HG02840 (cell line): ENCODE data around the gene PNLIPRP2.

Experiments
- ATAC-seq: cut with Tn5 transposase; IDR thresholded peaks from one replicate; pipeline ENCODE4 v1.9.1; 2021; ENCODE audit warnings: mild to moderate bottlenecking, moderate library complexity, moderate number of reproducible peaks; ENCODE audit not compliant: unreplicated experiment, low FRiP score

Gene PNLIPRP2

DNA sequence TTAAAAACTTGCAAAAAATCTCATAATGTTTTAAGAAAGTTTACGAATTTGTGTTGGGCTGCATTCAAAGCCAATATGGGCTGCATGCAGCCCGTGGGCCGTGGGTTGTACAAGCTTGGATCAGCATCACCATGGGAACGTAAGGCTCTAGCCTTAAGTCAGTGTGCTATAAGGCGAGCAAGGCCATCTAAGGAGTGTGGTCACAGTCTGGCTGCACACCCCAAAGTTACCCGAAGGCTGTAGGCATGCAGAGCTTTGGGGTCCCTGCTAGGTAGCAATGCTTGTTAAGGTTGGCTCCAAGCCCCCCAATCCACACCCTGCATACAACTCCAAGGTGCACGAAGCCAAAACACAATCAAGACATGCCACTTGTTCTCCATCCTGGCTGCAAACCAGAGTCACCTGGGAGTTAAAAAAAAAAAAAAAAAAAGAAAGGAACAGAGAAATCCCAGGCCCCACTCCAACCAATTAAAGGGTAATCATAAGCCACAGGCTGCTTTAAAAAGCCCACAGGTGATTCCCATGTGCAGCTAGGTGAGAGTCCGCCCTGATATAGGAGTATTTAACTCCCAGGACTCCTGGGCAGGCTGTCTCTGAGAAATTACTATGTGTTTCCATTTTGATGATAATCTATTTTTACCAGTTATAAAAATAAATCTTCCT lies 8.5 kb upstream of the PNLIPRP2 start:
- ATAC-seq: no peak

DNA sequence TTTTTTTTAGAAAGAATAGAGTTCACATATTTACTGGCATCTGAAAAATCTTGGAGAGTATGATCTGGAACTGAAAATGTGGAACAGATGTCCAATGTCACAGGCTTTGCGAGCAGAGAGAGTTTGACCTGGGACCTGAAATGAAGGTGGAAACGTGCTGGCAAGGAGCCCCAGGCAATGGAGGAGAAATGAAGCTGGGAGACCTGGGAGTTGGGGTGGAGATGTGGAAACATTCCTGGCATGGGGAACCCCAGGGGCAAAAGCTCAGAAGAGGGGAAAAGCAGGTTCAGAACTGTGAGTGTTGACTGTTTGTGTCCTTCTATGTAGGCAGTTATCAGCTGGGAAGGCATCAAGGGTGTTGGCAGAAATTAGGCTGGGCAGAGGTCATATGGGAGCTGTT lies 7.3 kb upstream of the PNLIPRP2 start:
- ATAC-seq: no peak

DNA sequence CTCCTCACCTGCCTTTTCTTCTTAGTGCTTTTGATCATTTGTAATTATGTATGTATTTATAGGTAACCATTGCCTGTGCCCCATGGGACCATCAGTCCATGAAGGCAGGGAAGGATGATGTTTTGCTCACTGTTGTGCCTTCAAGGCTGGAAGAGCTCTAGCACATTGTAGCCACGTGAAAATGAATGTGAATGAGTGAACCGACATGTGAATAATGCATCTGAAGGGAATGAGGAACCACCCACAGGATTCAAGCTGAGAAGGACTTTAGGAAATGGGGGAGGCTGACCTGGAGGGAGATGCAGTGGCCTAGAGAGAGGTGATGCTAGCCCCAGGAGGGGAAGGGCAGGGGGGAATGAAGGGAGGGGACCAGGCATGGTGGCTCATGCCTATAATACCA lies 6.0 kb upstream of the PNLIPRP2 start:
- ATAC-seq: no peak

DNA sequence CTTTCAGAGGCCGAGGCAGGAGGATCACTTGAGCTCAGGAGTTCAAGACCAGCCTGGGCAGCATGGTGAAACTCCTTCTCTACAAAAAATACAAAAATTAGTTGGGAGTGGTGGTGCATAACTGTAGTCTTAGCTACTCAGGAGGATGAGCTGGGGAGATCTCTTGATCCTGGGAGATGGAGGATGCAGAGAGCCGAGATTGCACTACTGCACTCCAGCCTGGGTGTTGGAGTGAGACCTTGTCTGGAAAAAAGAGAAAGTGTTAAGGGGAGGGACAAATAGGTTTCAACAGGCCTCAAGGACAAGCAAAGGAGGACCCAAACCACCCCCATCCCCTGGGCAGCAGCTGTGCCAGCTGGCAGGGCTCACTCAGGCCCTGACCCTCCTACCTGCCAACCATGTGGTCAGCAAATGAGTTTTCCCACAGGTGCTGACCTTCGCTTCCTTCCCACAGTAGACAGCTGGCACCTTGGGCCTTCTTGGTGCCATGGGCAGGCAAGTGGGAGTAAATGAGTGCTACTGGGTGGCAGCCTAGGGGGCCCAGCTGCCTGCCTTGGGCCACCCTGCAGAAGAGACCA lies 5.5 kb upstream of the PNLIPRP2 start:
- ATAC-seq: no peak

DNA sequence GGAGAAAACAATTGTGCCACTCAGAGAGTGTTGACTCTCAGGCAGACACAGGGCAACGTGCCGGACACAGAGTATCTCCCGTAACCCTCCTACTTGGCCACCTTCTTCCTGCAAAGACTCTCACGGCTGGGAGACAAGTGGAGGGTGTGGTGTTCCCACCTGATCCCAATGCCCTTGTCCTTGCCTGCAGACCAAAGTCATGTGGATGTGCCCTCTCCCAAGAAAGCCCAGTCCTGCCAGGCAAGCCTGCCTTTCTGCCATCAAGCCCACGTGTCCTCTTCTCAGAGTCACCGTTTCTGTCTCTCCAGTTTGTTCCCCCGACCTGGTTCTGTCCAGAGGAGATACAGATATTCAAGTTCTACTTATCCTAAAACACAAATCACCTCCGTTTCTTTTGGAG lies 723 bp downstream of the PNLIPRP2 start:
- no peak for ATAC-seq

DNA sequence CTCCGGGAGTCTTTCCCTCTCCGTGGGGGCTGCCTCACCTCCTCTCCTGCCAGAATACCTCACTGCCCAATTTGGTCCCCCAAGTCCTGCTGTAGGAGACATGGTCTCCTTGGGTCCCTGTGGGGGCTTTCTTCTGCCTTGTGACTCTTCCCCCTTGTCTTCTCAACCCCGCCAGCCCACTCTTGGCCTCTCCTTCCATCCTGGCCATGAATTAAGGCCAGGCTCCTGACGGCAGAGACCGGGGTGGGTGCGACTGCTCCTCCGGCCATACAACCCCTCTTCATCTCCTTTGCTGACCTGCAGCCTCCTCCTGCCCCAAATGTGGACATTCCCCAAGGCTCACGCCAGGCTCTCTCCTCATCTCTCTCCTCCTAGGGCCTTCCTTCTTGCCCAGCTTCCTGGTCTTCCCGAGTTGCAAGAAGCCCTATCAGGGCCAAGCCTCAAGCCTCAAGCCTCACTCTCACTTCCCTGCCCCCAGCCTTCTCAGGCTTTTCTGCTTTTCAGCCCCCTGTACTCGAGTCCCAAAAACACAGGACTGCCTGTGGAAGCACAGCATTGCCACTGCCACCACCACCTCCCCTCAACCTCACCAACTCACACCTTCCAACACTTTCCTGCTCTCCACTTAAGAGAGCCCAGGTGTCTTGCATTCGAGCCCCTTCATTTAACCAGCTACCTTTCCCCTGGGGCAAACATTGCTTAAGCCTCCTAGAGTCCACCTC lies 1.3 kb downstream of the PNLIPRP2 start:
- no peak for ATAC-seq

DNA sequence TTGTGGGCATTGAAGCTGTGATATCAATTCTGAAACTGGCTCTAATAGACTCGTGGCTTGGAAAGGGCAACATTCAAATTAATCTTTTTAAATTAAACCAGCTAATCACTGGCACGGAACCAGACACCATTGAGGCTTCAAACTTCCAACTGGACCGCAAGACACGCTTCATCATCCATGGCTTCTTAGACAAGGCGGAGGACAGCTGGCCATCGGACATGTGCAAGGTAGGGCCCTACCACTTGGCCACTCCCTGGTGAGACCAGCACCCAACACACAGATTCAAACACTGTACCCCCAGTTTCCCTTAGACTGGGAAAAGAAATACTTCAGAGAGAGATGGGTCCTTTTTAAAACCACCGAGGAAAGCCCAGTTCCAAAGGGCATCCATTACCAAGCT lies 5.1 kb downstream of the PNLIPRP2 start:
- ATAC-seq: no peak

DNA sequence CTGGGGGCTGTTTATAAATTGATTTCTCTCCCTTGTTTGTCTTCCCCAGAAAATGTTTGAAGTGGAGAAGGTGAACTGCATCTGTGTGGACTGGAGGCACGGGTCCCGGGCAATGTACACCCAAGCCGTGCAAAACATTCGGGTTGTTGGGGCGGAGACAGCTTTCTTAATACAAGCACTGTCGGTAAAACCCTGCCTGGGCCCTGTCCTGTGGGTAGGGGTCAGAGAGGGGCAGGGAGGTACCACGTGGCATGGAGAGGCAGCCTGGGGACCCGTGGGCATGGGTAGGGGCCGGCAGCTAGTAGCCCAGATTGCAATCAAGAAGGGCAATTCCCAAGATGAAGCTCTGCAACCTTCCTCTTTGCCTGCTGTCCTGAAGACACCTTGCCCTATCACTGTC lies 6.1 kb downstream of the PNLIPRP2 start:
- ATAC-seq: no peak

DNA sequence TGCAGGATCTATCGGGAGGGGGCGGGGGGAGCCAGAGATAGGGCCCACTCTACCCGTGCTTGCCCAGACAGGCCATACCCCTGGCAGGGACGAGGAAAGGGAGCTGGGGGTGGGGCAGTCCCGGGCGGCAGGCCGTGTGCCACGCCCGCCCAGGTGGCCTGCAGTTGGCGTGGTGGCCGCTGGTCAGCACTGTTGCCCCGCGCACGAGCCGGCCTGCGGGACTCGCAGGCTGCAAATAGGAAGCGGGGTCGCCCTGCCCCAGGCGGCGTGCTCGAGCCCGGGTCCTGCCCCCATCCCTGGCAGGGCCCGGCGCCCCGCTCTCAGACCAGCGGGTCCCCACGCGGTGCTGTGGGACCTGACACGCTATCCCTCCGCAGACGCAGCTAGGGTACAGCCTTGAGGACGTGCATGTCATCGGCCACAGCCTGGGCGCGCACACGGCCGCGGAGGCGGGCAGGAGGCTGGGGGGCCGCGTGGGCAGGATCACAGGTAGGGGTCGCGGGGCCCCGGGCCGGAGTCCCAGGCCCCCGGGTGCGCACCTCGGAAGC lies 6.7 kb downstream of the PNLIPRP2 start:
- ATAC-seq: no peak

DNA sequence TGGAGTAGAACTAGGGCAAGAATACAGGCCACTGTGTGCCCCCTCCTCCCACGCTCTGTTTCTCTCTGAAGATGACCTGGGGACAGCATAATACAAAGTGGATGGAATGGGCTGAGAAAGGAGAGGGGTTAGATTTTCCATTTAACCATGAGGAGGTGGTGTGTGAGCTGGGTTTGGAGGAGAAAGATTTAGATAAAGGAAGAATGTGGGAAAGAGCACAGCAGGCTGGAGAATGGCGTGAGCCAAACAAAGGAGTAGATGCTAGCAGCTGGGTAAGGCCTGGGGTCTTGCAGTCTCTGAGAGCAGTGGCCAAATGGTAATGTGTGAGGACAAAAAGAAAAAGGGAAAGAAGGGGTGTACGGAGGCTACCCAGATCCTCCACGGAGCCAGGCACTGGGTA lies 8.6 kb downstream of the PNLIPRP2 start:
- ATAC-seq: no peak

DNA sequence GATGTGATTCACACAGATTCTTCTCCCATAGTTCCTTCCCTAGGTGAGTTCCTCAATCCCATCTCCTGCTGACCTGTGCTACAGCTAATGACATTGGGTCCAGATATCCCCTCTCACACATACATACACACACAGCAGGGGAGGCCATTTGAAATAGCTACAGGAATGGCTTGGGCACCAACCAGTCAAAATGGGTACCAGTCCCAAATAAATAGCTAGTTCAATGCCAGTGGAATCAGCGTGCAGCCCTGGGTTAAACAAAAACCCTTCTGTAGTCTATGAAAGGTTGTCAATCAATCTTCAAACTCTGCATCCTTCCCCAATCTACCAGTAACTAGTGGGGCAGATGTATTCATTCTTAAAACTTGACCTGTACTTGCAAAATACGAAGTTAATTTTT lies 9.3 kb downstream of the PNLIPRP2 start:
- ATAC-seq: no peak

DNA sequence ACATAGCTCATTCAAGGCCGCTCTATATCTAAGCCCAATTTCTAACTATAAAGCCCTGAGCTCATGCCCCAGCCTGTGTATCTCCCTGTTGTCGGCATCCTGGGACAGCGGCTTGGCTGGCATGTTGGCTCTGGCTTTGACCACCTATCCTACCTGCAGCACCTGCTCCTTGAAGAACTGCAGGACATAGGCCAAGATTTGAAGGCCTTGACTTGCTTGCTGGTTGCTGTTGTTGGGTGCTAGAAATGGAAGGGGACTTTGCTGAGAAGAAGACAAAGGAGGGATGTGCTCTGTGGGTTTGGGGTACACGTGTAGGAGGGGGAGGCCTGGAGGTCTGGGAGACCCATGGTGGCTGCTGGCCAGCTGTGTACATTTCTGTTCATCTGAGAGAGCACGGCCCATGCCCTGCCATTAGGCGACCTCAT lies 11.1 kb downstream of the PNLIPRP2 start:
- ATAC-seq: no peak

DNA sequence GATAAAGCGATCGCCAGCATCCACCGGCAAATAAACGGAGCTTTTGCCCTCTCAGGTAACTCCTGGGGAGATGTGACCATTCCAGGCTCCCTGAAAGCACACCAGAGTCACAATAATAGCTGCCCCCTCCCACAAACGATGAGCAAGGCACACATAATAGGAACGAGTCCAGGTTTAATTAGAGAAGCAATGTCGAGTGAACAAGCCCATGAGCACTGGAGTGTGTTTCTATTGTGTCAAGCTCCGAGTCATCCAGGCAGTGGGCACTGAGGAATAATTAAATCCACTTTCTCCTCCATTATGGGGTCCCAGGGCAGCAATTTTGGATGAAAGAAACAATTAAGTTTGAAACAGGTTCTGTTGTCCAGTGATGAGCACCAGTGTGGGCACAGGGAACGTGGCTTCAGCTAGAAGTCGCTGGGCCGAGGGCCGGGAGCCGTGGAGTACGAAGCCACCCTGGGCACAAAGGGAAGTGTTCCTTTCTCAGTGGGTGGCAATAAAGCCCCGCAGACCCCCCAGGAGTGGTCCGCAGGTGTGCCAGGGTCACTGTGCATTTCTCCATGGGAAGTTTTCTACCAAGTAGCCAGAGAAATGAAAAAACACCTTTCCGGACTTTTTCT lies 12.0 kb downstream of the PNLIPRP2 start:
- no peak for ATAC-seq

DNA sequence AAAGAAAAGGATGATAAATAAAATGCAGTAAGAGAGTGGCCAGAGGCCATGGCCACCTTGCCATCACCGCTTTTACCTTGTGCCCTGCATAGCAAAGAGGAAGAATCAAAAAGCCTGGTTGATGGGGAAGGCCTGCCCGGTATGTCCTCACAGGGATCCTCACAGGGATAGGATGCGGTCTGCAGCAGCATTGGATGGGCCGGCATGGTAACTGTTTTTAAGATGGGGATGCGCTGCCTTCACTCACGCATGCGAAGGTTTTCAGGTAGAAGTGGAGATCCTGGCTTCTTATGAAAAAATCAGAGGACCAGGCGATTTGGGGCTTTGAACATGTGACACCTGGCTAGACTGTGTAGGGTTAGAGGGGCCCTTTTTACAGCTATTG lies 12.5 kb downstream of the PNLIPRP2 start:
- ATAC-seq: no peak

DNA sequence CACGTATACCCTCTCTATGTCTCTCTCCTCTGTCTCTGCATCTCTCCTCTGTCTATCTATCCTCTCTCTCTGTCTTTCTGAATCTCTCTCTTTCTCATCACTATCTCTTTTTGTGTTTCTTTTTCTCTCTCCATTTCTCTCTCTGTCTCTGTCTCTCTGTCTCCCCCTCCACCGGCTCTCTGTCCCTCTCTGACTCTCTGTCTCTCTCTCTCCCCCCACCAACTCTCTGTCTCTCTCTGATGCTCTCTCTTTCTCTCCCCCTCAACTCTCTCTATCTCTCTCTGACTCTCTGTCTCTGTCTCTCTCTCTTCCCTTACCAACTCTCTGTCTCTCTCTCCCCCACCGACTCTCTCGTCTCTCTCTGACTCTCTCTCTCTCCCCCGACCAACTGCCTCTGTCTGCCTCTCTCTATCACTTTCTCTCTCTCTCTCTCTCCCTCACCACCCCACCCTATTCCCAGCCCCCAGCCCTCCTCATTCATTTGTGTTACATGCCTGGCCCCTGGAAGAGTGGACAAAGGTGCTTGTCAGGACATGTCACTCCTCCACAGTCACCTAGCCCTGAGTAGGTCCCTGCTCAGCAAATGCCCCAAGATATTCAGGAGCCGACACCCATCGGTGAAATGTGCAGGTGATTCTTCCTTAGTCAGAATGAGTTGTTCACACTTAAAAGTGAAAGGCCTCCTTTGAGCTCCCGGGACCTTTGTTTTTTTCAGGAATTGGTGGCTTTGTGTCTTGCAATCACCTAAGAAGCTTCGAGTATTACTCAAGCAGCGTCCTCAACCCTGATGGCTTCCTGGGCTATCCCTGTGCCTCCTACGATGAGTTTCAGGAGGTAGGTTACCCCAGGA lies 13.6 kb downstream of the PNLIPRP2 start:
- ATAC-seq: no peak

DNA sequence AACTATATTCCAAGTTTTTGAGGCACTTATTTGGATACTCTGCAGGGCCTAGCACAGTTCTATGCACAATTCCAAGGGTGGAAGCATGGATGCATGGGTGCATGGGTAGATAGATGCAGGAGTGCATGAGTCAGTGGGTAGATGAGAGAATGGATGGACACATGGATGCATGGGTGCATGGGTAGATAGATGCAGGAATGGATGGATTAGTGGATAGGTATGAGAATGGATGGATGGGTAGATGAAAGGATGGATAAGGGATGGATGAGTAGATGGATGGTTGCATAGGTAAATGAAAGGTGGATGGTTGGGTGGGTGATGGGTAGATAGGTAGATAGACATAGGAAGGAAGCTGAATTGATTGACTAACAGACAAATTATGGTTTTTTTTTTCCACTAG lies 15.6 kb downstream of the PNLIPRP2 start:
- no peak for ATAC-seq

DNA sequence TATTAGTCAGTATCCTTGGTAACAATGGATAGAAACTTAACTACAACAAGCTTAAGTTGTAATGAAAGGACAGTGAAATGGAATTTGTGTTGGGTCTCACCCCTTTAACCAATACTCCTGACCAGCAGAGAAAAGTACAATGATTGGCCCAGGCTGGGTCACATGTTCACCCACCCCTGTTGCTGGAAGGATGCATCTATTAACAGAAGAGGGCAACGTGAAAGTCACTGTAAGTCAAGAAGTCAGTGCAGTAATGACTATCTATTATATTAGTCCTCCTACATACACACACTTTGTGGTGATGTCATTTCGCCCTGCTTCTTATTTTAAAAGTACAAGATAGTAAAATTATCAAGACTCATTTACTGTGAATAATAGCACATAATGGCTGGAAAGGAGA lies 16.2 kb downstream of the PNLIPRP2 start:
- ATAC-seq: no peak

DNA sequence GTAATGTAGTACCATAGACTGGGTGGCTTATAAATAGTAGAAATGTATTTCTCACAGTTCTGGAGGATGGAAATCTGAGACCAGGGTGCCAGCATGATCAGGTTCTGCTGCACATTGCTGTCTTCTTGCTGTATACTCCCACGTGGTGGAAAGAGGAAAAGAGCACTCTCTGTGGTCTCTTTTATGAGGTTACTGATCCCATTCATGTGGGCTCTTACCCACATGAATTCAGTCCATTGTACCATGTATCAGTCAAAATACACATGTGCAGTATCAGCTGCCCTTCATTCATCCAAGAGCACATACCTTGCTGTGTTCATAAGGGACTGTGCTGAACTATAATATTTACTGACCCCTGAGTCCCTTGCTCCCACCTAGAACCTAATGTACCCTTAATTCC lies 17.1 kb downstream of the PNLIPRP2 start:
- ATAC-seq: no peak

DNA sequence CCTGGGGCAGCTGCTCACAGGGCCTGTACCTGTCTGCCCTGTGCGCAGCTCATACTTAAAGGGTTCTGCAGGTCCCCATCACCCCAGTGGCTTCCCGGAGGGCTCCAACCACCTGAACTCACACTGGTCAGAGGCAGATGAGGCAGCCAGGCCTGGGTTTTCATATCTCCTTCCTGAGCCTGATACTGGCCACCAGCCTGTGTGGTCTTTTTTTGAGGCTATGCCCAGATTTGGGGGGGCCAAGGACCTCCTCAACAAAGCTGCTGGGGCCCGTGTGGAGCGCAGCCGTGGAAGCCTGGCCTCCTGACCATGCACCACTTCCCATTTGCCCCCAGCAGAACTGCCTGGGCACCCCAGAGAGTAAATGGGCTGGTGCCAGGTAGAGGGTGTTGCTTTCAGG lies 25.7 kb downstream of the PNLIPRP2 start:
- no peak for ATAC-seq

DNA sequence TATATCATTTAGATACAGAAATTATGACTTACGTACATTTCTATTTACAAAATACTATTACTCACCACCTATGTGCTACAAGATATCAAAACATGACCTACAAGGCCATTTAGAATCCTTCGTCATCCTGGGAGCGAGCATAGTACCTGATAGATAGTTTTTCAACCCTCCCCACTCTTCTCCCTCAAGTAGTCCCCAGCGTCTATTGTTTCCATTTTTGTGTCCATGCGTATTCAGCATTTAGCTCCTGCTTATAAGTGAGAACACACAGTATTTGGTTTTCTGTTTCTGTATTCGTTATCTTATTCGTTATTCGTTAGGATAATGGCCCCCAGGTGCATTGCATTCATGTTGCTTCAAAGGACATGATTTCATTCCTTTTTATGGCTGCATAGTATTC lies 28.1 kb downstream of the PNLIPRP2 start:
- ATAC-seq: no peak
